ENCODE data around the gene PAPOLG.
"Not testable (repeated sequence)": the region's sequence is repeated elsewhere in the genome, so short reads cannot be mapped to it uniquely, and the experiment has no call there.

PAPOLG gene

DNA sequence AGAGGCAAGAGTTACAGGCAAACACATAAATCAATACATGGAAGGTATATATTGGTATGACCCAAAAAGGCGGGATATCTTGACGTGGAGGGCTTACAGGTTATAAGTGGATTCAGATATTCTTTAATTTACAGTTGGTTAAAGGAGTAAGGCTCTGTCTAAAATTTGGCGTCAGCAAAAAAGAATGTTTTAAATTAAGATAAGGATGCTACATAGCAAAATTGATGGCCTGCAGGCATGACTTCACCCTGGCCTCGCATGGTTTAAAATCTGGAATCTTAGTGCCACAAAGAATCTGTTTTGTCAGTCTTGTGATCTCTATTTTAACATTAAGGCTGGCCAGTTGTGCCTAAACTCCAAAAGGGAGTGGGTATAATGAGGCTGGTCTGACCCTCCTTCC, 66.9 kb downstream of the PAPOLG start:
- DNase-seq (ENCODE audit: low spot score) = no peak

GRCh38 chr2:60823694-60824305, 67.7 kb downstream of the PAPOLG start:
- no peak for DNase-seq (ENCODE audit: low spot score)

DNA sequence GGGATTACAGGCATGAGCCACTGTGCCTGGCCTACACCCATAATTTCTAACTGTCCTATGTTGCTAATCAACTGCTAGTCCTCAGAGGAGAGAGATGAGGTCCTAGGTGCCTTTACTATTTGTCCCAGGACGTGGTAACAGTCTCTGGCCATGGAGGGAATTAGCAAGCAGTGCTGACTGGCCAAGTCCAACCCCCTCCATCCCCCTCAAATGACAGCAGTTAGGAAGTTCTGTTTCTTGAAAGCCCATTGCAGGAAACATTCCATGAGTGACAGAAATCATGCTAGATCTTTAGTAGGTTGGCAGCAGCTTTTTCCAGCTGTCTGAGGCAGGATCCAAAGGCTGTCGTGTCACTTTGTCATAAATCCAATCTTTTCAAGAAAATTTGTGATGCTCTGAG, 69.6 kb downstream of the PAPOLG start:
- no peak for DNase-seq (ENCODE audit: low spot score)

DNA sequence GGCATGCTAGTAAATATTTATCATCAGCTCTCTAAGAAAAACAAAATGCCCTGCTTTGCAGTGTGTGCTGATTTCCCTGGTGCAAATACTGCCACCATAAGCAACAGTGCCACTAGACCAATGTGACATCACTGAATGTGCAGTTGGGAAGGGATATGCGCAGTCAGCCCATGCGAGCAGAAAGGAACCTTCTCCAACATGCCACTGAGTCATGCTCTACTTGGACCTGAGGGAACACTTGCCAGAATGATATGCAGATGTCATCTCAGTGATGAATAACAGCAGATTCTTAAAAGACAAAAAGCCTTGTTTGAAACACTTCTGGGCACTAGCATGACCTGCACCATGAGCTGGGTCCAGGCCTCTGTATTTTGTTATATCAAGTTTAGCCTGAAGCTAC, 70.0 kb downstream of the PAPOLG start:
- DNase-seq (ENCODE audit: low spot score) = no peak

- not testable (repeated sequence) for DNase-seq (ENCODE audit: low spot score)
Measured at GRCh38 chr2:60826860-60827259, 70.8 kb downstream of the PAPOLG start.

DNA sequence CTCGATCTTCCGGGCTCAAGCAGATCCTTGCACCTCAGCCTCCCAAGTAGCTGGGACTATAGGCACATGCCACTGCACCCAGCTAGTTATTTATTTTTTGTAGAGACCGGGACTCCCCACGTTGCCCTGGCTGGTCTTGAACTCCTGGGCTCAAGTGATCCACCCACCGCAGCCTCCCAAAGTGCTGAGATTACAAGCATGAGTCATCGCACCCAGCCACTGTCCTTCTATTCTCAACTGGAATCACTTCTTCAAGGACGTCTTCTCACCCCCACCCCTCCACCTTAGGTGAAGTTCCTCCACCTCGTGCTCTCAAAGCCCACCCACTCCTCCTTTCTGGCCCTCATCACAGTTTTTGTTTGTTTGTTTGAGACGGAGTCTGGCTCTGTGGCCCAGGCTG, 71.3 kb downstream of the PAPOLG start:
- no peak for DNase-seq (ENCODE audit: low spot score)

- no peak for DNase-seq (ENCODE audit: low spot score)
Measured at GRCh38 chr2:60830991-60831390, 74.9 kb downstream of the PAPOLG start.

DNA sequence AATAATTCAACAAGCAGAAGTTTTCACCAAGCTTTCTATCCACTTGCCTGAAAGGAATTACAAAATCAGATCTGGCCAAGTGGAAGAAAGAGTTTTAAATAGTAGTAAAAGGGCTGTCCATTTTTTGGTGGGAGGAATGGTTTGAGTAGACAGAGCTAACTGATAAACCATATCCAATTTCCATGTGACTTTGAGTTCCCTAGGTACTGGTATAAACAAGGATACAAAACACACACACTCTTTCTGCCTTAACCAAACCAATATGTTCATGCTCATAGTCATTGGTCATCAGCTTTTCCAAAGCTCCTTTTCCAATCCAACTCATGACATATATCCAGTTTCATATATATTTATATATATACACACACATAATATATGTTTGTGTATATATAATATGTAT, 75.9 kb downstream of the PAPOLG start:
- DNase-seq (ENCODE audit: low spot score) = no peak

- DNase-seq (ENCODE audit: low spot score) = no peak
Measured at GRCh38 chr2:60832621-60833020, 76.6 kb downstream of the PAPOLG start.

GRCh38 chr2:60834270-60834717, 78.2 kb downstream of the PAPOLG start:
- no peak for DNase-seq (ENCODE audit: low spot score)

DNA sequence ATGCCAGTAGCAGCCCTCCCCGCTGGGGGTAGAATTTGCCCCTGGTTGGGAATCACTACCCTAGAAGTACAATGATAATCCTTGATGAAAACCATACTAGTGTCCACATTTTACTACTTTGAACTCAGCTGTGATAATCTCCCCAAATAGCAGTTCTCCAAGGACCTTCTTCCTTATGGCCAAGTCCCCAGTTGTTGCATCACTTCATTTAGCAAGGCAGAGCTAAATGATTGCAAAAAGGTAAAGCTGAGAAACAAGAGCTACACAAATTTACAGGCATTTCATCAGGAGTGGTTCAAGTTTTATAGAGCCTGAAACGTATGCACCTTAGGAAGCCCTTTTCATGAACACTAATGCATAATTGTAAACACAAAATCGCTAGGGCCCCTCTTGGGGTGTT, 80.4 kb downstream of the PAPOLG start:
- DNase-seq (ENCODE audit: low spot score) = no peak

- no peak for DNase-seq (ENCODE audit: low spot score)
Measured at GRCh38 chr2:60837123-60837522, 81.1 kb downstream of the PAPOLG start.

GRCh38 chr2:60838481-60838880, 82.4 kb downstream of the PAPOLG start:
- DNase-seq (ENCODE audit: low spot score) = no peak

DNA sequence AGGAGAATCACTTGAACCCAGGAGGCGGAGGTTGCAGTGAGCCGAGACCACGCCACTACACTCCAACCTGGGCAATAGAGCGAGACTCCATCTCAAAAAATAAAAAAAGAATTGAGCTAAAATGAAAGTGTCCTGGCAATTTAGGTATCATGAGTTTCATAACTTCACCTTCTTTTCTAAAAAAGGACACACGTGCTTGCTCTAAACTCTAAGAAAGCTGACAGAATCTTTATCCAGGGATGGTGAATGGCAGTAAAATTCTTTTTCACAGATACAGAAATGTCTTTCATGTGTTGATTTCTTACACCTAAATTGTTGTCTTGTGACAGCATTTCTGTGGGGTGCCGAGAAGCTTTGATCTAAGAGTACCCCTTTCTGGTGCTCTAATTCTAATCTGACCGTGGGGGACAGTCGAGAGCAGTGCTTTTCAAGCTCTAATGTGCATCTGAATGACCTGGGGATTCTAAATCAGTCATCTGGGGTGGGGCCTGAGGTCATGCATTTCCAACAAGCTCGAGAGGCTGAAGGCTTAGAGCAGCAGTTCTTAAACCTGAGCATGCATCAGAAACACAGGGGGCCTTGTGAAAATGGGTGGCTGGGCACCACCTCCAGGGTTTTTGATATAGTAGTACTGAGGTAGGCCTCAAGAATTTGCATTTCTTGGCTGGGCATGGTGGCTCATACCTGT, 83.2 kb downstream of the PAPOLG start:
- DNase-seq (ENCODE audit: low spot score) = no peak

GRCh38 chr2:60840880-60841279, 84.8 kb downstream of the PAPOLG start:
- no peak for DNase-seq (ENCODE audit: low spot score)

GRCh38 chr2:60843006-60843405, 86.9 kb downstream of the PAPOLG start:
- DNase-seq (ENCODE audit: low spot score) = no peak

DNA sequence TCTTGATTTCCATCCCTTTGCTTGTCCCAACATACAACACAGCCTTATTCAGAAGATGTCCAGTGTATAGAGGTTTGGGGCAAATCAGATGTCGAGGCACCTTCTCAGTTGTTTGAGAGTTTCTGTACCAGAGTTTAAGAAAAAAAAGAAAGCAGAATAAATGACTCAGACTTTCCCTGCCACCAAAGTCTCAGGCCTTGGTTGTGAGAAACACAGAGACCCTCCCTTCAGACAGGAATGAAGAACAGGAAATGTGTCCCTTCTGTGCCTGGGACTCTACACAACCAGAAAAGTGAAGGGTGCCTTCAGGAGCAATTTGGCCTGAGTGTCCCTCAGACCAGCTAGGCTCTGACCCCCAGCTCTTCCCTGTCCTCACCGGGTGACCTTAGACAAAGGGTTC, 88.0 kb downstream of the PAPOLG start:
- DNase-seq (ENCODE audit: low spot score) = no peak

- no peak for DNase-seq (ENCODE audit: low spot score)
Measured at GRCh38 chr2:60847854-60848253, 91.8 kb downstream of the PAPOLG start.
